Measurements from ENCODE around the gene CAB39.

- no peak for TF ChIP-seq CTCF (IDR thresholded peaks at IDR 0.05)
- TF ChIP-seq POLR2A (IDR thresholded peaks at IDR 0.05): no peak
Measured at GRCh38 chr2:230797515-230798495, 85.2 kb downstream of the CAB39 start.
